ENCODE data around the gene RFX8. TPM values are rescaled to one million over a fixed set of nuclear protein-coding genes. Genes with fewer than 3 reads are reported as not detected.

The RFX8 gene
- total RNA-seq, 2 donors from 2014 or later, result not detected

GRCh38 chr2:101518578-101519492 lies 43.9 kb upstream of the RFX8 start:
- peak; percentile 83 for DNase-seq
- Histone ChIP-seq H3K9me3 (ENCODE audit: control insufficient read depth, low read length) (no peaks in the 10 kb centered on the region), H3K4me1 (ENCODE audit: control insufficient read depth, insufficient read depth, low read length) (no peaks in the 10 kb centered on the region), H3K36me3 (ENCODE audit: control insufficient read depth, insufficient read depth, low read length) (no peaks in the 10 kb centered on the region), H3K4me3 (ENCODE audit: low read length) (no peak overlapping the region), H3K27ac (ENCODE audit: low read depth, low read length) (no peak overlapping the region), H3K27me3 (ENCODE audit: control insufficient read depth, insufficient read depth, low read length, poor library complexity, severe bottlenecking) (no peaks in the 10 kb centered on the region), H3K9ac (ENCODE audit: extremely low read depth, low read length, poor library complexity, severe bottlenecking) (no peak overlapping the region)
- Mint-ChIP-seq H3K27me3 (ENCODE audit: insufficient read depth) (peaks cover 4% of the 10 kb centered on the region), H3K9me3 (peaks cover 6% of the 10 kb centered on the region), H3K36me3 (ENCODE audit: low read depth) (no peaks in the 10 kb centered on the region), H3K4me3 (no peak overlapping the region), H3K27ac (no peak overlapping the region), H3K4me1 (peaks cover 3% of the 10 kb centered on the region)
- 52 to 92% methylated on average over 6 to 16 of the region's 16 CpGs for WGBS, 2 experiments (ENCODE audit: insufficient coverage in 1 of 2, insufficient read length in 1 of 2)
- TF ChIP-seq CTCF (conservative IDR thresholded peaks at IDR 0.05), result peak; percentile 55

- DNase-seq, result no peak
- Histone ChIP-seq H3K27ac (ENCODE audit: low read depth, low read length) (no peak overlapping the region), H3K9ac (ENCODE audit: extremely low read depth, low read length, poor library complexity, severe bottlenecking) (no peak overlapping the region), H3K9me3 (ENCODE audit: control insufficient read depth, low read length) (peaks cover 2% of the 10 kb centered on the region), H3K27me3 (ENCODE audit: control insufficient read depth, insufficient read depth, low read length, poor library complexity, severe bottlenecking) (no peaks in the 10 kb centered on the region), H3K4me3 (ENCODE audit: low read length) (no peak overlapping the region), H3K4me1 (ENCODE audit: control insufficient read depth, insufficient read depth, low read length) (no peaks in the 10 kb centered on the region), H3K36me3 (ENCODE audit: control insufficient read depth, insufficient read depth, low read length) (no peaks in the 10 kb centered on the region)
- no peak for TF ChIP-seq CTCF (conservative IDR thresholded peaks at IDR 0.05)
- H3K36me3 Mint-ChIP-seq (ENCODE audit: low read depth), result no peaks in the 10 kb centered on the region
- H3K4me3 Mint-ChIP-seq, result no peak overlapping the region
- no peak overlapping the region for H3K27ac Mint-ChIP-seq
- peaks cover 11% of the 10 kb centered on the region for H3K9me3 Mint-ChIP-seq
- peaks cover 4% of the 10 kb centered on the region for H3K27me3 Mint-ChIP-seq (ENCODE audit: insufficient read depth)
- H3K4me1 Mint-ChIP-seq, result peaks cover 3% of the 10 kb centered on the region
Observed at GRCh38 chr2:101517758-101518271, 42.9 kb upstream of the RFX8 start.

- H3K4me1 Mint-ChIP-seq, result peaks cover 3% of the 10 kb centered on the region
- Histone ChIP-seq H3K9me3 (ENCODE audit: control insufficient read depth, low read length) (peaks cover 5% of the 10 kb centered on the region), H3K4me3 (ENCODE audit: low read length) (no peak overlapping the region), H3K36me3 (ENCODE audit: control insufficient read depth, insufficient read depth, low read length) (no peaks in the 10 kb centered on the region), H3K27me3 (ENCODE audit: control insufficient read depth, insufficient read depth, low read length, poor library complexity, severe bottlenecking) (no peaks in the 10 kb centered on the region), H3K27ac (ENCODE audit: low read depth, low read length) (no peak overlapping the region), H3K9ac (ENCODE audit: extremely low read depth, low read length, poor library complexity, severe bottlenecking) (no peak overlapping the region), H3K4me1 (ENCODE audit: control insufficient read depth, insufficient read depth, low read length) (no peaks in the 10 kb centered on the region)
- H3K27me3 Mint-ChIP-seq (ENCODE audit: insufficient read depth), result peaks cover 4% of the 10 kb centered on the region
- peaks cover 11% of the 10 kb centered on the region for H3K9me3 Mint-ChIP-seq
- TF ChIP-seq CTCF (conservative IDR thresholded peaks at IDR 0.05), result no peak
- DNase-seq, result no peak
- H3K27ac Mint-ChIP-seq, result no peak overlapping the region
- WGBS, 2 experiments (ENCODE audit: insufficient coverage in 1 of 2, insufficient read length in 1 of 2), result 86 to 93% methylated on average over 6 to 8 of the region's 8 CpGs
- no peak overlapping the region for H3K4me3 Mint-ChIP-seq
- H3K36me3 Mint-ChIP-seq (ENCODE audit: low read depth), result no peaks in the 10 kb centered on the region
Observed at GRCh38 chr2:101516823-101517690, 42.1 kb upstream of the RFX8 start.

Measured in endodermal cell (in vitro differentiated cells).